Measurements from ENCODE around the gene GLUD1.
"Not testable (repeated sequence)": the region's sequence is repeated elsewhere in the genome, so short reads cannot be mapped to it uniquely, and the experiment has no call there.

The GLUD1 gene

DNA sequence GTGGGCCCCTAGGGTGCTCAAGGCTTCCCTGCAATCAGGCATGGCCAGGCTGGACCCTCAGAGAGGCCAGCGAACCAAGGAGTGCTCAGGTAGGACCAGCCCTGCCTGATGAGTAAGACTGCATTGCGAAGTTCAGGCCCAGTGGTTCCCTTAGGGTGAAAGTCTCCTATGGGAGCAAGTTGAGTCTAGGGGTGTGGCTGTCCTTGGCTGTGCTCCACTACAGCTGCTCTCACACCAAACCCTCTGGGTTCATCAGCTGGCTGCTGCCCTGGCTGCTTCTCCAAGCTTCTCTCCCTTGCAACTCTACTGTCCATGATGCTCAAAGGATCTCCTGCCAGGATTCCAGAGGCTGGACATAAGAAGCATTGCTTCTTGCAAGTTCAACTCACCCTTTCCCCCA is 55.9 kb downstream of the GLUD1 start:
- no peak for DNase-seq

- no peak for DNase-seq
These were observed 56.3 kb downstream of the GLUD1 start for GRCh38 chr10:87038286-87038717.

DNA sequence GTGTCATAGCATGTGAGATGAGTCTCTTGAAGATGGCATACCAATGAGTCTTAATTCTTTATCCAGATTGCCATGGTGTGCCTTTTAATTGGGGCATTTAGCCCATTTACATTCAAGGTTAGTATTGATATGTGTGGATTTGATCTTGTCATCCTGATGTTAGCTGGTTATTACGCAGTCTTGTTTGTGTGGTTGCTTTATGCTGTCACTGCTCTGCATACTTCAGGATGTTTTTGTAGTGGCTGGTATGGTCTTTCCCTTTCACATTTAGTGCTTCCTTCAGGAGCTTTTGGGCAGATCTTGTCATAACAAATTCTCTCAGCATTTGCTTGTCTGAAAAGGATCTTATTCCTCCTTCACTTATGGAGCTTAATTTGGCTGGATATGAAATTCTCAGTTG is 58.0 kb downstream of the GLUD1 start:
- DNase-seq = no peak

DNA sequence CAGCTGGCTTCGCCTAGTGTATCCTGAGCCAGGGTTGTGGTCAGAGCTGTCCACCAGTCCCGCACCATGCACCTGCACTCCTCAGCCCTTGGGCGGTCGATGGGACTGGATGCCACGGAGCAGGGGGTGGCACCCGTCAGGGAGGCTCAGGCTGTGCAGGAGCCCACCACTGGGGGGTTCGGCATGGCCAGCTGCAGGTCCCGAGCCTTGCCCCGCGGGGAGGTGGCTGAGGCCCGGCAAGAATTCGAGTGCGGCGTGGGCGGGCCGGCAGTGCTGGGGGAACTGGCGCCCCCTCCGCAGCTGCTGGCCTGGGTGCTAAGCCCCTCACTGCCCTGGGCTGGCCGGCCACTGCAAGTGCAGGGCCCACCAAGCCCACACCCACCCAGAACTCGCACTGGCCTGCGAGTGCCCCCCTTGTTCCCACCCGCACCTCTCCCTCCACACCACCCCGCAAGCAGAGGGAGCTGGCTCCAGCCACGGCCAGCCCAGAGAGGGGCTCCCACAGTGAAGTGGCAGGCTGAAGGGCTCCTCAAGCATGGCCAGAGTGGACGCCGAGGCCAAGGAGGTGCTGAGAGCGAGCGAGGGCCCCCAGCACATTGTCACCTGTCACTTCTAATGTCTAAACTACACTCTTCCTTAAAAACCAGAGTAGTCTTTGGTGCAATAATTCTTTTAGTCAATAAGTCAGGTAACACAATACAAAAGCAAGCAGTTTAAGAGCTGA is 63.6 kb downstream of the GLUD1 start:
- no peak for DNase-seq

- DNase-seq = not testable (repeated sequence)
These were observed 64.2 kb downstream of the GLUD1 start for GRCh38 chr10:87030419-87030818.

DNA sequence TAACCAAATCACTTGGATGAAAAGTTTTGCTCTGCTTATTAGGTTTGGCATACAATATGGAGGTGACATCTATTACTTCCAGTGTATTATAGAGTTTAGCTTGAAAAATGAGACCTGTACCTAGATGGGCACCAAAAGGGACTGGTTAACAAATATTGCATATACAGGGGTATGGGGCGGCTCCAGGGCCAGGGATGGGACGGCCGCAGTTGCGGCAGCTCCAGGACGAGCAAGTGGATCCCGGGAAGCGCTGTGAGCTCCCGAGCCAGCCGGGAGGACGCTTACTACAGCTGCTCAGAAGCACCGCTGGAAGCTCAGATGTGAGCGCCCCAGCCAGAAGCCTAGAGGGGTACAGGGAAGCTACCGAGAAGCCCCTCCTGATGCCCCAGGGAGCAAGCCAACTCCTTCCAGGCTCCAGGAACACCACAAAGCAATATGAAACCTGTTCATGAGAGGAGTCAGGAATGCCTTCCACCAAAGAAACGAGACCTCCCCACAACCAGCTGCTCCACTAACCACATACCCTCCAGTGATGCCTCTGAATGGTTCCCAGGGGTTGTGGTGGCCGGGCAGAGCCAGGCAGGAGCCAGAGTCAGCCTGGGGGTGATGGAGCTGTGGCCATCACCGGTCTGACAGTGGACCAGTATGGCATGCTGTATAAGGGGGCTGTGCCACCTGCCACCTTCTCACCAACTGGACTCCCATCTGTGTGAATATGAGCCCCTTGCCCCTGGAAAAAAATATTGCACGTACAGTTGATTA is 67.7 kb downstream of the GLUD1 start:
- DNase-seq = not testable (repeated sequence)

DNA sequence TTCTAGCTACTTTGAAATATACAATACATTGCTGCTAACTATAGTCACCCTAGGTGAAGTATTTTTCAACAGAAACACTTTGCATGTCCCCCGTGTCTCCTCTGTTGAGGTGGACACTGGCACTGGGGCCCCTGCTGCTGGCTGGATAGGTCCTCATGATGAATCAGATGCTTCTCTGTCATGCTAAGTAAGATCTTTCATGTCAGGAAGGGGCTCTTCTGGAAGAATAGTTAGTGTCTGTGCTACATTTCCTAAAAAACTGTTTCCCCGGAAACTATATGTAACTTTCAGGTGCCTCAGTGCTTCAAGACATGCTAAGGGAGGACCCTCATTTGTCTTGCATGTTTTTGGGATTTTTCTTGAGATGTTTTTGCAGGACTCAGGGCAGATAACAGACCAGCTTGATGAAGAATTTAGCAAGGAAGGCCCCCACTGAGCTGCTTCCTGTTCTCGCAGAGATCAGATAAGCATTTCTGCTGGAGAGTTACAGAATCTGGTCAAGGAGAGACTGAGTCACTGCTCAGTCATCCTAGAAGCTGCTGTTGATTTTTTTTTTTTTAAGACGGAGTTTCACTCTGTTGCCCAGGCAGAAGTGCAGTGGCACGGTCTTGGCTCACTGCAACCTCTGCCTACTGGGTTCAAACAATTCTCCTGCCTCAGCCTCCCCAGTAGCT is 69.2 kb downstream of the GLUD1 start:
- DNase-seq = peak; percentile 72

- not testable (repeated sequence) for DNase-seq
These were observed 74.6 kb downstream of the GLUD1 start, which contains the start of gene FAM25A for GRCh38 chr10:87020056-87020455. FAM25A (plus strand) TSS chr10:87020294; CDS start chr10:87020325, 31 bp downstream.

DNA sequence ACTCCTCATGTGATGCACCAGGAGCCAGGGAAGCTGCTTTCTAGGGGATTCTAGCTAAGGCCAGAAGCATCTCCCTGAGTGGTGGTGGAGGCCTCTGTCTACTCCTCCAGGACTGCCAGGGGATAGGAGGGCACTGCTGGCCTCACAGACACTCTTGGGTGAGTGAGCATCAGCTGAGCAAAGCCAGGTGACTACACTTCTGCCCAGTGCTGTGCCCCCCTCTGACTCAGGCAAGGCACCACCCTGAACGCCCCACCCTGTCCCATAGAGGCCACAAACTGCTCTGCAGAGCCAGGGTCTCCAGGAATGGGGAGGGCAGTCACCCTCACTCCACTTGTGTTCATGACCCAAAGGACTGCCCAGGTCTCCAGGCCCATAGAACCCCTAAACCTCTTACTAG is 75.1 kb downstream of the GLUD1 start:
- not testable (repeated sequence) for DNase-seq

DNA sequence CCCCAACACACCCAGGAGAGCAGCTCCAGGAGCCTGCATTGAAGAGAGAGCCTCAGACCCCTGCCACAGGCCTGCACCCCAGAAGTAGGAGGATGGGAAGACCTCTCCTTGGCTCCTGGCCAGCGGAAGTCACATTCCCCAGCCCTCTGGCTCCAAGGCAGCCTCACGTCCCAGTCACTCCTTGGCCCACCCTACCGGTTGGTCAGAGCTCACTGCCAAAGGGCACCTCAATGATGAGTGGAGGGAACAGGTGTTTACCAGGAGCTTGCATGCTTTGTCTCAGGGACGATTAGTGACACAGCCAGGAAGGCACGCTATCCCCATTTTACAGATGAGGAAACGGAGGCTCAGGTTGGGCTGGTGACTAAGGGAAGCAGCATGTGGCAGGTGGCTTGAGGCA is 75.6 kb downstream of the GLUD1 start:
- DNase-seq = not testable (repeated sequence)

GRCh38 chr10:87018127-87018526 is 76.5 kb downstream of the GLUD1 start:
- DNase-seq = not testable (repeated sequence)

- DNase-seq = not testable (repeated sequence)
These were observed 79.5 kb downstream of the GLUD1 start for GRCh38 chr10:87014986-87015716.

- not testable (repeated sequence) for DNase-seq
These were observed 81.1 kb downstream of the GLUD1 start for GRCh38 chr10:87013528-87013927.

GRCh38 chr10:87009134-87009696 is 85.4 kb downstream of the GLUD1 start:
- DNase-seq = not testable (repeated sequence)

DNA sequence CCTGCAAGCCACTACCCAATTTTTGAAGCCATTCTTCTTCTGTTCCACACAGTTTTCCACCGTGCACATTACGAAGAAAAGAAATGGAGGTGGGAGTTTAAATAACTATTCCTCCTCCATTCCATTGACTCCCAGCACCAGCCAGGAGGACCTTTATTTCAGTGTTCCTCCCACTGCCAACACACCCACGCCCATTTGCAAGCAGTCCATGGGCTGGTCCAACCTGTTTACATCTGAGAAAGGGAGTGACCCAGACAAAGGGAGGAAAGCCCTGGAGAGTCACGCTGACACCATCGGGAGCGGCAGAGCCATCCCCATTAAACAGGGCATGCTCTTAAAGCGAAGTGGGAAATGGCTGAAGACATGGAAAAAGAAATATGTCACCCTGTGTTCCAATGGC is 86.3 kb downstream of the GLUD1 start:
- not testable (repeated sequence) for DNase-seq

DNA sequence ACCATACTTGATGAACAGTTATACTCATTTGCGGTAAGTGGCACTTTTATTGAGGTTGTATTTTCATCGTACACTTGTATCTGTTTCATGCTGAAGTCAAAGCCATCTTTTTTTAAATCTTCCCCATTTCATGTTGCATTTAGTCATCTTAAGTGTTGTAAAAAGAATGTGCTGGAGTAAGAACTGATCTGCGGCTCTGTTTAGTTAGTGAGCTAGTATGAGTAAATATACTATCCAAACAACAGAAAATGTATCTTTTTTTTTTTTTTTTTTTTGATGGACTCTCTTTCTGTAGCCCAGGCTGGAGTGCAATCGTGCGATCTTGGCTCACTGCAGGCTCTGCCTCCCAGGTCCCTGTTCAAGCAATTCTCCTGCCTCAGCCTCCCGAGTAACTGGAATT is 87.0 kb downstream of the GLUD1 start:
- not testable (repeated sequence) for DNase-seq

- not testable (repeated sequence) for DNase-seq
These were observed 87.5 kb downstream of the GLUD1 start for GRCh38 chr10:87007124-87007523.

GRCh38 chr10:87000491-87000890 is 94.2 kb downstream of the GLUD1 start:
- DNase-seq = peak; percentile 71
